K562 (cell line): ENCODE measurements around the gene RPTN. TPM values are rescaled to one million over a fixed set of nuclear protein-coding genes. Genes with fewer than 3 reads are reported as not detected.

Experiments
- ARID1B ChIP-seq: fragments of 450-650 bp; IDR thresholded peaks from 2 replicates; pipeline ENCODE4 v1.6.1; 2016; ENCODE audit warnings: antibody characterized with exemption, mild to moderate bottlenecking, inconsistent platforms
- ATF6 ChIP-seq: sonication (generic); formaldehyde crosslinking; IDR thresholded peaks from 2 replicates; pipeline ENCODE4 v1.4.0; 2020; ENCODE audit warnings: mild to moderate bottlenecking, missing genetic modification reagents
- CHCHD3 ChIP-seq: fragments of 250-450 bp; sonication (Bioruptor Pico); IDR thresholded peaks from 2 replicates; pipeline ENCODE4 v2.1.2; 2022; ENCODE audit warnings: mild to moderate bottlenecking
- CTCF ChIP-seq, 3 experiments: IDR thresholded peaks in 2 of 3; conservative IDR thresholded peaks in 1 of 3; 2 replicates each; pipeline ENCODE4 v1.5.1; 2011 to 2012; ENCODE audit warnings: low read length in 3 of 3, mild to moderate bottlenecking in 3 of 3, control low read depth in 2 of 3, improper control_type of control experiment in 1 of 3, inconsistent platforms in 1 of 3, low read depth in 1 of 3, mixed read lengths in 1 of 3, moderate library complexity in 1 of 3; ENCODE audit not compliant: insufficient read depth in 2 of 3
- DEAF1 ChIP-seq: fragments of 450-650 bp; formaldehyde crosslinking; IDR thresholded peaks from 2 replicates; pipeline ENCODE4 v1.4.0; 2020; ENCODE audit warnings: mild to moderate bottlenecking, moderate library complexity
- ILK ChIP-seq: fragments of 450-650 bp; IDR thresholded peaks from 2 replicates; pipeline ENCODE4 v1.6.1; 2016; ENCODE audit warnings: missing genetic modification characterization, low read depth, mild to moderate bottlenecking, missing compliant biosample characterization, moderate library complexity, borderline replicate concordance
- IRF2 ChIP-seq: sonication (generic); formaldehyde crosslinking; IDR thresholded peaks from 2 replicates; pipeline ENCODE4 v1.8.1; 2022; ENCODE audit warnings: mild to moderate bottlenecking, missing genetic modification reagents
- NCOA4 ChIP-seq: fragments of 450-650 bp; IDR thresholded peaks from 2 replicates; pipeline ENCODE4 v1.6.1; 2018; ENCODE audit warnings: mild to moderate bottlenecking; ENCODE audit not compliant: partially characterized antibody
- PTTG1 ChIP-seq: fragments of 450-650 bp; IDR thresholded peaks from 2 replicates; pipeline ENCODE4 v1.6.1; 2016; ENCODE audit warnings: low read depth, mild to moderate bottlenecking, missing genetic modification characterization, missing compliant biosample characterization
- RBM25 ChIP-seq: fragments of 200-400 bp; formaldehyde crosslinking; IDR thresholded peaks from 2 replicates; pipeline ENCODE4 v1.6.1; 2018; ENCODE audit warnings: low read length, low read depth, moderate library complexity; ENCODE audit not compliant: severe bottlenecking
- RBM34 ChIP-seq: fragments of 200-400 bp; formaldehyde crosslinking; IDR thresholded peaks from 2 replicates; pipeline ENCODE4 v1.6.1; 2018; ENCODE audit warnings: low read length, borderline replicate concordance; ENCODE audit not compliant: insufficient read depth
- THRB ChIP-seq: fragments of 450-650 bp; formaldehyde crosslinking; conservative IDR thresholded peaks from 2 replicates; pipeline ENCODE4 v1.4.0; 2022; ENCODE audit warnings: mild to moderate bottlenecking, missing genetic modification characterization
- ZBTB11 ChIP-seq, 3 experiments: fragments of 200-800 bp in 1 of 3; fragments of 250-450 bp in 1 of 3; fragments of 450-650 bp in 1 of 3; sonication (Bioruptor Pico) in 1 of 3; sonication (Bioruptor generic) in 1 of 3; formaldehyde crosslinking in 1 of 3; IDR thresholded peaks; 2 replicates each; pipeline versions ENCODE4 v1.6.1 to v1.8.0; 2016 to 2022; ENCODE audit warnings: mild to moderate bottlenecking in 2 of 3, missing genetic modification characterization in 2 of 3, missing compliant biosample characterization in 1 of 3, moderate library complexity in 1 of 3
- ZNF444 ChIP-seq: fragments of 250-450 bp; sonication (Bioruptor Pico); IDR thresholded peaks from 2 replicates; pipeline ENCODE4 v1.4.0; 2020; ENCODE audit warnings: mild to moderate bottlenecking, moderate library complexity
- polyA plus RNA-seq, 8 experiments: library from polyadenylated mRNA; depleted of rRNA in 4 of 8; stranded (reverse) in 5 of 8; unstranded in 3 of 8; fragments of >200 nt; fragmentation: Nextera tagmentation in 2 of 8; fragmentation: Illumina TruSeq in 1 of 8; extraction: Ambion mirVana in 2 of 8; extraction: Trizol in 1 of 8; gene quantifications; 2 replicates each; pipeline versions ENCODE4 v1.2.1 to v1.2.3, GENCODE V29; 2011 to 2014; ENCODE audit warnings: inconsistent platforms in 1 of 8, missing spikeins in 1 of 8
- total RNA-seq, 7 experiments: library from RNA; depleted of rRNA in 6 of 7; stranded (reverse); fragments of >200 nt in 6 of 7; fragmentation: Illumina TruSeq in 2 of 7; extraction: Trizol in 2 of 7; gene quantifications; 2 replicates each; pipeline versions ENCODE4 v1.2.1 to v1.2.3, GENCODE V29; 2011 to 2021; ENCODE audit warnings: low replicate concordance in 1 of 7

Gene RPTN
- total and polyA plus RNA-seq, 9 of the 15 experiments (the other 6 are each of a cell fraction or from before 2014, with no cell fraction given), result not detected

GRCh38 chr1:152188673-152189591, 29.9 kb upstream of the RPTN start (continued):
- no peak for TF ChIP-seq DEAF1 (CRISPR knock-in tag)
- TF ChIP-seq ILK (tag), result no peak
- TF ChIP-seq CTCF (IDR thresholded peaks at IDR 0.05 in 2 of 3, conservative IDR thresholded peaks at IDR 0.05 in 1 of 3; ENCODE audit: insufficient read depth in 2 of 3, low read depth in 1 of 3, low read length in 3 of 3), result peak; percentile 66 to 79 (median 74)
- no peak for TF ChIP-seq IRF2 (CRISPR knock-in tag)
- no peak for TF ChIP-seq ZBTB11 (CRISPR knock-in tag; IDR thresholded peaks at IDR 0.05)
- no peak for TF ChIP-seq CHCHD3 (CRISPR knock-in tag)
- TF ChIP-seq RBM25, result no peak
- TF ChIP-seq ATF6, result no peak
- no peak for TF ChIP-seq ZNF444 (CRISPR knock-in tag)
- no peak for TF ChIP-seq NCOA4
- no peak for TF ChIP-seq RBM34
- TF ChIP-seq PTTG1 (tag), result no peak
- TF ChIP-seq ARID1B, result no peak
- TF ChIP-seq THRB (CRISPR knock-in tag), result no peak
